BJ (cell line): Measurements from ENCODE around the gene COL4A1. TPM values are rescaled to one million over a fixed set of nuclear protein-coding genes. Genes with fewer than 3 reads are reported as not detected.
A peak's percentile ranks its signal among the peaks of the same experiment; 100 is the strongest.

Source experiments
- CTCF ChIA-PET: fragments of 350-600 bp; formaldehyde crosslinking; extraction: SDS; loops from one replicate; lab custom pipeline; 2021; ENCODE audit warnings: antibody characterized with exemption, inconsistent platforms; lab: Yijun Ruan, JAX
- POLR2A ChIA-PET: fragments of 300-600 bp; sonication (Branson Sonifier 250); formaldehyde crosslinking; extraction: SDS; loops from one replicate; lab custom pipeline; 2021; ENCODE audit warnings: antibody characterized with exemption; lab: Charles Lee
- DNase-seq: peaks from one replicate; pipeline ENCODE4 v3.0.0-alpha.2; 2011; ENCODE audit warnings: low read depth
- H3K27me3 ChIP-seq: 2 replicates; pipeline ENCODE4 v1.6.0; 2011; ENCODE audit warnings: low read length; ENCODE audit not compliant: control insufficient read depth, insufficient read depth
- H3K36me3 ChIP-seq: 2 replicates; pipeline ENCODE4 v1.5.1; 2011; ENCODE audit warnings: low read length; ENCODE audit not compliant: control insufficient read depth, insufficient read depth
- H3K4me3 ChIP-seq: 2 replicates; pipeline ENCODE4 v1.5.1; 2011; ENCODE audit warnings: low read depth, mild to moderate bottlenecking, control low read depth, low read length
- polyA plus RNA-seq: library from polyadenylated mRNA; depleted of rRNA; stranded (reverse); fragments of >200 nt; gene quantifications from 2 replicates; pipeline ENCODE4 v1.2.3, GENCODE V29; 2011
- TF ChIP-seq, protein P1 (sequence below): IDR thresholded peaks from 2 replicates; pipeline ENCODE4 v1.5.1; 2011; ENCODE audit warnings: low read depth, mild to moderate bottlenecking, control low read depth, inconsistent platforms, low read length, moderate library complexity; ENCODE audit not compliant: insufficient read depth

The COL4A1 gene
- polyA plus RNA-seq, 1 experiment: 375 TPM

DNA sequence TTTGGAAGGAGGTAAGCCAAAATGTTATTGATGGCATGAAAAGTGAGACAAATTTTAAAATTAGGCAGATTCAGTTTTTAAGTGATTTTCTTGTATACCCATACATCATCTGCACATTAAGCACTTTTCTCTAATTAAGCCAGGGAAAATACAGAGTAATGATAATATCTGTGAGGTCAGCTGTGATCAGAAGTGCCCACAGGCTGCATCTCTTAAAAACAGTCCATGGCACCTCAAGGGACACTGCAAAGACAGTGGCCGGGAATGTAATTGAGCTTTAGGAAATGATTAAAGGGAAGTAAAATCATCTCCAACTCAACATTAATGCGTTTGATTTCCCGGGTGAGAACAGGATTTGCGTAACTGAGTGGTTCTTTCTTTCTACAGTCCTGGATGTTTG, 2.0 kb downstream of the COL4A1 start:
- peak overlapping the region; percentile 76 for H3K4me3 ChIP-seq
- POLR2A ChIA-PET: no interaction called here
- no peaks in the 10 kb centered on the region for H3K27me3 ChIP-seq
- H3K36me3 ChIP-seq: no peaks in the 10 kb centered on the region
- CTCF ChIA-PET: interaction anchor here (0.9 to 3.2 kb wide), 7 partner anchors 9 to 107 kb away, joined by 3 to 11 read pairs (median 3); no protein-coding TSS in a partner anchor
- no peak for DNase-seq
- TF ChIP-seq, protein P1, sequence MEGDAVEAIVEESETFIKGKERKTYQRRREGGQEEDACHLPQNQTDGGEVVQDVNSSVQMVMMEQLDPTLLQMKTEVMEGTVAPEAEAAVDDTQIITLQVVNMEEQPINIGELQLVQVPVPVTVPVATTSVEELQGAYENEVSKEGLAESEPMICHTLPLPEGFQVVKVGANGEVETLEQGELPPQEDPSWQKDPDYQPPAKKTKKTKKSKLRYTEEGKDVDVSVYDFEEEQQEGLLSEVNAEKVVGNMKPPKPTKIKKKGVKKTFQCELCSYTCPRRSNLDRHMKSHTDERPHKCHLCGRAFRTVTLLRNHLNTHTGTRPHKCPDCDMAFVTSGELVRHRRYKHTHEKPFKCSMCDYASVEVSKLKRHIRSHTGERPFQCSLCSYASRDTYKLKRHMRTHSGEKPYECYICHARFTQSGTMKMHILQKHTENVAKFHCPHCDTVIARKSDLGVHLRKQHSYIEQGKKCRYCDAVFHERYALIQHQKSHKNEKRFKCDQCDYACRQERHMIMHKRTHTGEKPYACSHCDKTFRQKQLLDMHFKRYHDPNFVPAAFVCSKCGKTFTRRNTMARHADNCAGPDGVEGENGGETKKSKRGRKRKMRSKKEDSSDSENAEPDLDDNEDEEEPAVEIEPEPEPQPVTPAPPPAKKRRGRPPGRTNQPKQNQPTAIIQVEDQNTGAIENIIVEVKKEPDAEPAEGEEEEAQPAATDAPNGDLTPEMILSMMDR: no peak

- Histone ChIP-seq H3K27me3 (no peaks in the 10 kb centered on the region), H3K36me3 (no peaks in the 10 kb centered on the region; the same call in 1 of the 2 replicates), H3K4me3 (no peak overlapping the region)
- POLR2A ChIA-PET: no interaction called here
- TF ChIP-seq, protein P1: no peak
- no peak for DNase-seq
- CTCF ChIA-PET: interaction anchor here (1.0 to 3.2 kb wide), 3 partner anchors 8 to 108 kb away, joined by 3 to 11 read pairs (median 3); no protein-coding TSS in a partner anchor
Observed at GRCh38 chr13:110304256-110304655, 2.7 kb downstream of the COL4A1 start.

DNA sequence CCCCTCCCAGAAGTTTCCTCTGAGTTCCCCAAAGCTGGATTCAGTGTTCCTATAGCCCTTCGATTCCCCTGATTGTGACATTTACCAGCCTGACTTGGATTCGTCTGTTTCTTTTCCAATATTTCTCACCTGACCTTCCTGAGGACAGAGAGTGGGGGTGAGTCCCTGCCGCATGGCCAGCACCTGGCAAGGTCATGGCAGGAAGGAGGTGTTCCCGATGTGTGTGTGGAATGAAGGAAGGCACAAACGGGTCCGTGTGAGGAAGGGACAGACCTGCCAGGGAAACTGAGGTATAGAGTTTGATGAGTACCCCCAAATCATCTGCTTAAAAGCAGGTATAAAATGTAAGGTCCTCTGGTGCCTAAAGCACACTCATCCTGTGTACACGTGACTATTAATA, 3.3 kb downstream of the COL4A1 start:
- ChIA-PET POLR2A (no interaction called here), CTCF (no interaction called here)
- TF ChIP-seq, protein P1: no peak
- no peak for DNase-seq
- Histone ChIP-seq H3K27me3 (no peaks in the 10 kb centered on the region), H3K4me3 (no peak overlapping the region), H3K36me3 (peaks cover under 1% of the 10 kb centered on the region; the same call in 1 of the 2 replicates)

- CTCF ChIA-PET: interaction anchor here (0.8 to 2.5 kb wide), 2 partner anchors 32 to 81 kb away, joined by 3 to 6 read pairs; no protein-coding TSS in a partner anchor
- TF ChIP-seq, protein P1: no peak
Observed at GRCh38 chr13:110302997-110303396, 4.0 kb downstream of the COL4A1 start.

GRCh38 chr13:110301606-110302553, 5.1 kb downstream of the COL4A1 start:
- TF ChIP-seq, protein P1: no peak
- H3K4me3 ChIP-seq: no peak overlapping the region
- H3K27me3 ChIP-seq: no peaks in the 10 kb centered on the region
- H3K36me3 ChIP-seq: peaks cover 2% of the 10 kb centered on the region; the same call in 1 of the 2 replicates
- ChIA-PET POLR2A (interaction anchor here (0.6 kb wide), 1 partner anchor 22 kb away, joined by 7 read pairs; no protein-coding TSS in a partner anchor), CTCF (interaction anchor here (0.6 to 2.5 kb wide), 7 partner anchors 8 to 142 kb away, joined by 3 to 6 read pairs (median 3); no protein-coding TSS in a partner anchor)
- no peak for DNase-seq

More at GRCh38 chr13:110302997-110303396, 4.0 kb downstream of the COL4A1 start:
- no peak for DNase-seq
- Histone ChIP-seq H3K36me3 (peaks cover 2% of the 10 kb centered on the region; the same call in 1 of the 2 replicates), H3K27me3 (no peaks in the 10 kb centered on the region), H3K4me3 (no peak overlapping the region)
- POLR2A ChIA-PET: no interaction called here
